GM23338 (cell line): ENCODE results near the gene ZBTB20. TPM values are rescaled to one million over a fixed set of nuclear protein-coding genes. Genes with fewer than 3 reads are reported as not detected.
A peak's percentile ranks its signal among the peaks of the same experiment; 100 is the strongest.

Experiments
- ATAC-seq: fragments of 200-7000 bp; cut with Tn5 transposase; 3 replicates; pipeline ENCODE4 v1.9.1; 2020
- DNase-seq: peaks from one replicate; pipeline ENCODE4 v3.0.0-alpha.2; 2015; ENCODE audit warnings: low spot score
- H2AFZ ChIP-seq: fragments of 200-600 bp; sonication (generic); 2 replicates; pipeline ENCODE4 v1.8.0; 2016; ENCODE audit warnings: antibody characterized with exemption, mild to moderate bottlenecking, moderate library complexity
- H3F3A ChIP-seq: fragments of 200-600 bp; sonication (generic); replicated peaks from 2 replicates; pipeline ENCODE4 v1.8.0; 2017; ENCODE audit warnings: antibody characterized with exemption, mixed run types, low read depth
- H3K27ac ChIP-seq: fragments of 200-600 bp; sonication (generic); 2 replicates; pipeline ENCODE4 v1.6.1; 2016; ENCODE audit warnings: low read depth
- H3K27me3 ChIP-seq: fragments of 200-600 bp; sonication (generic); 2 replicates; pipeline ENCODE4 v1.8.0; 2016; ENCODE audit warnings: mild to moderate bottlenecking, mixed run types, moderate library complexity; ENCODE audit not compliant: insufficient read depth
- H3K36me3 ChIP-seq: fragments of 200-600 bp; sonication (generic); 2 replicates; pipeline ENCODE4 v1.8.0; 2016; ENCODE audit warnings: mild to moderate bottlenecking; ENCODE audit not compliant: insufficient read depth
- H3K4me1 ChIP-seq: fragments of 200-600 bp; sonication (generic); 2 replicates; pipeline ENCODE4 v1.8.0; 2016; ENCODE audit warnings: mild to moderate bottlenecking, moderate library complexity; ENCODE audit not compliant: insufficient read depth
- H3K4me2 ChIP-seq: fragments of 200-600 bp; sonication (generic); 2 replicates; pipeline ENCODE4 v1.7.1; 2017; ENCODE audit warnings: mixed run types
- H3K4me3 ChIP-seq: fragments of 200-600 bp; sonication (generic); 2 replicates; pipeline ENCODE4 v1.6.1; 2016; ENCODE audit warnings: mixed run types
- H3K79me2 ChIP-seq: fragments of 200-600 bp; sonication (generic); replicated peaks from 2 replicates; pipeline ENCODE4 v1.8.0; 2017; ENCODE audit warnings: mild to moderate bottlenecking; ENCODE audit not compliant: insufficient read depth
- H3K9me2 ChIP-seq: fragments of 200-600 bp; sonication (generic); 2 replicates; pipeline ENCODE4 v1.8.0; 2017; ENCODE audit not compliant: insufficient read depth
- H4K20me1 ChIP-seq: fragments of 200-600 bp; sonication (generic); replicated peaks from 2 replicates; pipeline ENCODE4 v1.8.0; 2017; ENCODE audit warnings: mild to moderate bottlenecking; ENCODE audit not compliant: insufficient read depth
- H3K27ac Mint-ChIP-seq: 2 replicates; pipeline ENCODE4 v1.8.0; 2020; ENCODE audit warnings: inconsistent platforms, mild to moderate bottlenecking, moderate library complexity, mixed read lengths
- H3K27me3 Mint-ChIP-seq: 3 replicates; pipeline ENCODE4 v1.8.0; 2022; ENCODE audit warnings: low read depth, mild to moderate bottlenecking, moderate library complexity, mixed read lengths, inconsistent platforms; ENCODE audit not compliant: insufficient read depth, poor library complexity
- H3K36me3 Mint-ChIP-seq: 3 replicates; pipeline ENCODE4 v1.8.0; 2021; ENCODE audit warnings: low read depth, mild to moderate bottlenecking, inconsistent platforms, moderate library complexity, mixed read lengths
- H3K4me1 Mint-ChIP-seq: 3 replicates; pipeline ENCODE4 v1.8.0; 2020; ENCODE audit warnings: mild to moderate bottlenecking, inconsistent platforms, mixed read lengths
- H3K4me3 Mint-ChIP-seq: 3 replicates; pipeline ENCODE4 v1.8.0; 2021; ENCODE audit warnings: moderate library complexity, mild to moderate bottlenecking, inconsistent platforms, mixed read lengths
- H3K9me3 Mint-ChIP-seq: 3 replicates; pipeline ENCODE4 v1.8.0; 2020; ENCODE audit warnings: moderate library complexity, mild to moderate bottlenecking, inconsistent platforms, mixed read lengths
- CREB1 ChIP-seq: fragments of 250-450 bp; sonication (Bioruptor Pico); IDR thresholded peaks from 2 replicates; pipeline ENCODE4 v1.5.0; 2020; ENCODE audit warnings: low read depth, mild to moderate bottlenecking, moderate library complexity
- ETS1 ChIP-seq: IDR thresholded peaks from 2 replicates; pipeline ENCODE4 v1.6.1; 2016; ENCODE audit warnings: antibody characterized with exemption
- EZH2 ChIP-seq: fragments of 200-600 bp; sonication (generic); IDR thresholded peaks from one replicate; pipeline ENCODE4 v1.8.0; 2017; ENCODE audit warnings: antibody characterized with exemption, mild to moderate bottlenecking, low read depth; ENCODE audit not compliant: unreplicated experiment
- EZH2phosphoT487 ChIP-seq: fragments of 200-600 bp; sonication (generic); IDR thresholded peaks from one replicate; pipeline ENCODE4 v1.8.1; 2018; ENCODE audit warnings: antibody characterized with exemption; ENCODE audit not compliant: unreplicated experiment
- JUNB ChIP-seq: IDR thresholded peaks from one replicate; pipeline ENCODE4 v1.6.1; 2016; ENCODE audit warnings: antibody characterized with exemption; ENCODE audit not compliant: unreplicated experiment
- NANOG ChIP-seq: IDR thresholded peaks from 2 replicates; pipeline ENCODE4 v1.6.1; 2016; ENCODE audit warnings: antibody characterized with exemption, borderline replicate concordance
- POLR2AphosphoS5 ChIP-seq: IDR thresholded peaks from 2 replicates; pipeline ENCODE4 v1.6.1; 2016; ENCODE audit warnings: antibody characterized with exemption, low read depth
- REST ChIP-seq: IDR thresholded peaks from one replicate; pipeline ENCODE4 v1.6.1; 2018; ENCODE audit warnings: antibody characterized with exemption; ENCODE audit not compliant: unreplicated experiment
- STAT1 ChIP-seq: IDR thresholded peaks from one replicate; pipeline ENCODE4 v1.6.1; 2016; ENCODE audit warnings: antibody characterized with exemption; ENCODE audit not compliant: unreplicated experiment
- ZNF114 ChIP-seq: fragments of 250-450 bp; sonication (Bioruptor Pico); IDR thresholded peaks from 2 replicates; pipeline ENCODE4 v1.5.0; 2020; ENCODE audit warnings: mild to moderate bottlenecking, moderate library complexity
- ZNF331 ChIP-seq: fragments of 250-450 bp; sonication (Bioruptor Pico); IDR thresholded peaks from 2 replicates; pipeline ENCODE4 v1.5.0; 2020; ENCODE audit warnings: low read depth, mild to moderate bottlenecking, moderate library complexity
- ZNF462 ChIP-seq: fragments of 250-450 bp; sonication (Bioruptor Pico); IDR thresholded peaks from 2 replicates; pipeline ENCODE4 v1.5.0; 2020; ENCODE audit warnings: mild to moderate bottlenecking, moderate library complexity
- polyA plus RNA-seq: library from polyadenylated mRNA; unstranded; fragments of >200 nt; fragmentation: Nextera tagmentation; extraction: Ambion mirVana; gene quantifications from 2 replicates; pipeline ENCODE4 v1.2.1, GENCODE V29; 2016
- total RNA-seq: library from RNA; depleted of rRNA; stranded (reverse); fragments of >200 nt; shearing (Covaris generic); gene quantifications from 2 replicates; pipeline ENCODE4 v1.2.3, GENCODE V29; 2014
- TF ChIP-seq, protein P1 (sequence below), 2 experiments: fragments of 200-600 bp in 1 of 2; sonication (generic) in 1 of 2; conservative IDR thresholded peaks; 2 replicates each; pipeline versions ENCODE4 v1.5.1 to v1.6.1; 2016 to 2017; ENCODE audit warnings: antibody characterized with exemption in 2 of 2, low read depth in 2 of 2, mild to moderate bottlenecking in 2 of 2, moderate library complexity in 1 of 2

ZBTB20 gene
- total and polyA plus RNA-seq, 2 experiments from 2014 or later = 2.0 to 3.3 TPM

DNA sequence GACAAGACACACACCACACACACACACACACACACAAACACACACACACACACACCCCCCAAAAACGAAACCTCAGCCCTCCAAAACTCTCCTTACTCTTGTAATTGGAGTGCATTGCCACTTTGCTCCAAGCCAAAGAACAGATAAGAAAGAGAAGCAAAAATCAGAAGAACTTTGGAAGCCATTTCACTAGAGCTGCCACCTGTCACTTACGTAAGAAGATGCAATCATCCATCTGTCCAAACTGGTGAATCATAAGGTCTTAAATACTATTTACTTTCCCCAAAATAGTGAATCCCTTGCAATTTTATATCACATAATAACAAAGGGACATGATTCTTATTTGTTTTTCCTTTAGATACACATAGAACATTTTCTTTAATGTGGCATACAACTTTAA, 285.4 kb downstream of the ZBTB20 start:
- Mint-ChIP-seq H3K36me3 (no peaks in the 10 kb centered on the region), H3K27ac (peak overlapping the region; percentile 46; the same call in 1 of the 2 replicates), H3K4me1 (peaks cover 21% of the 10 kb centered on the region), H3K9me3 (no peaks in the 10 kb centered on the region), H3K27me3 (no peaks in the 10 kb centered on the region), H3K4me3 (no peak overlapping the region)
- DNase-seq (no peak), ATAC-seq (no peak)
- no peaks in the 10 kb centered on the region for H3K36me3 ChIP-seq
- H3K4me1 ChIP-seq = peaks cover 6% of the 10 kb centered on the region
- H2AFZ ChIP-seq = no peak overlapping the region
- no peak overlapping the region for H3K4me2 ChIP-seq
- no peak overlapping the region for H3K4me3 ChIP-seq
- H3K27me3 ChIP-seq = no peaks in the 10 kb centered on the region
- no peak overlapping the region for H3K27ac ChIP-seq
- H3K79me2 ChIP-seq = no peaks in the 10 kb centered on the region
- H3K9me2 ChIP-seq = no peaks in the 10 kb centered on the region
- no peaks in the 10 kb centered on the region for H3F3A ChIP-seq
- no peaks in the 10 kb centered on the region for H4K20me1 ChIP-seq
- no peak for TF ChIP-seq JUNB
- TF ChIP-seq POLR2AphosphoS5 = no peak
- no peak for TF ChIP-seq EZH2phosphoT487
- TF ChIP-seq NANOG = no peak
- TF ChIP-seq ZNF462 (CRISPR knock-in tag) = no peak
- no peak for TF ChIP-seq REST
- TF ChIP-seq EZH2 = no peak
- no peak for TF ChIP-seq STAT1
- TF ChIP-seq CREB1 (CRISPR knock-in tag) = no peak
- no peak for TF ChIP-seq ZNF331
- no peak for TF ChIP-seq ZNF114 (CRISPR knock-in tag)
- no peak for TF ChIP-seq ETS1
- TF ChIP-seq, protein P1, sequence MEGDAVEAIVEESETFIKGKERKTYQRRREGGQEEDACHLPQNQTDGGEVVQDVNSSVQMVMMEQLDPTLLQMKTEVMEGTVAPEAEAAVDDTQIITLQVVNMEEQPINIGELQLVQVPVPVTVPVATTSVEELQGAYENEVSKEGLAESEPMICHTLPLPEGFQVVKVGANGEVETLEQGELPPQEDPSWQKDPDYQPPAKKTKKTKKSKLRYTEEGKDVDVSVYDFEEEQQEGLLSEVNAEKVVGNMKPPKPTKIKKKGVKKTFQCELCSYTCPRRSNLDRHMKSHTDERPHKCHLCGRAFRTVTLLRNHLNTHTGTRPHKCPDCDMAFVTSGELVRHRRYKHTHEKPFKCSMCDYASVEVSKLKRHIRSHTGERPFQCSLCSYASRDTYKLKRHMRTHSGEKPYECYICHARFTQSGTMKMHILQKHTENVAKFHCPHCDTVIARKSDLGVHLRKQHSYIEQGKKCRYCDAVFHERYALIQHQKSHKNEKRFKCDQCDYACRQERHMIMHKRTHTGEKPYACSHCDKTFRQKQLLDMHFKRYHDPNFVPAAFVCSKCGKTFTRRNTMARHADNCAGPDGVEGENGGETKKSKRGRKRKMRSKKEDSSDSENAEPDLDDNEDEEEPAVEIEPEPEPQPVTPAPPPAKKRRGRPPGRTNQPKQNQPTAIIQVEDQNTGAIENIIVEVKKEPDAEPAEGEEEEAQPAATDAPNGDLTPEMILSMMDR (conservative IDR thresholded peaks at IDR 0.05; ENCODE audit: low read depth in 2 of 2) = no peak
